Adipose tissue (tissue), 3 donors: ENCODE measurements around the gene GNA12. TPM values are rescaled to one million over a fixed set of nuclear protein-coding genes. Genes with fewer than 3 reads are reported as not detected.
"Not testable (repeated sequence)": the region's sequence is repeated elsewhere in the genome, so short reads cannot be mapped to it uniquely, and the experiment has no call there.

Source experiments
- H3K27ac ChIP-seq: one replicate; pipeline ENCODE4 v1.5.1; 2013; ENCODE audit warnings: low read depth, low read length
- WGBS, 3 donors: extraction: QIAGEN DNeasy Blood & Tissue Kit; methylation state at CpG; one replicate each; pipeline ENCODE4 v1.1.7; 2013; 5-methylcytosine and 5-hydroxymethylcytosine counted together
- polyA plus RNA-seq, 3 donors: library from polyadenylated mRNA; stranded (reverse); fragments of 200-250 nt; gene quantifications; one replicate each; pipeline ENCODE4 v1.2.3, GENCODE V29; 2013
- donor health status: healthy with polysubstance abuse.
- donor health status: Bipolar disorder and iron deficiency.
- donor health status: healthy.

Gene GNA12
- polyA plus RNA-seq, 3 donors = 14.8 to 42.6 (median 39.9) TPM

DNA sequence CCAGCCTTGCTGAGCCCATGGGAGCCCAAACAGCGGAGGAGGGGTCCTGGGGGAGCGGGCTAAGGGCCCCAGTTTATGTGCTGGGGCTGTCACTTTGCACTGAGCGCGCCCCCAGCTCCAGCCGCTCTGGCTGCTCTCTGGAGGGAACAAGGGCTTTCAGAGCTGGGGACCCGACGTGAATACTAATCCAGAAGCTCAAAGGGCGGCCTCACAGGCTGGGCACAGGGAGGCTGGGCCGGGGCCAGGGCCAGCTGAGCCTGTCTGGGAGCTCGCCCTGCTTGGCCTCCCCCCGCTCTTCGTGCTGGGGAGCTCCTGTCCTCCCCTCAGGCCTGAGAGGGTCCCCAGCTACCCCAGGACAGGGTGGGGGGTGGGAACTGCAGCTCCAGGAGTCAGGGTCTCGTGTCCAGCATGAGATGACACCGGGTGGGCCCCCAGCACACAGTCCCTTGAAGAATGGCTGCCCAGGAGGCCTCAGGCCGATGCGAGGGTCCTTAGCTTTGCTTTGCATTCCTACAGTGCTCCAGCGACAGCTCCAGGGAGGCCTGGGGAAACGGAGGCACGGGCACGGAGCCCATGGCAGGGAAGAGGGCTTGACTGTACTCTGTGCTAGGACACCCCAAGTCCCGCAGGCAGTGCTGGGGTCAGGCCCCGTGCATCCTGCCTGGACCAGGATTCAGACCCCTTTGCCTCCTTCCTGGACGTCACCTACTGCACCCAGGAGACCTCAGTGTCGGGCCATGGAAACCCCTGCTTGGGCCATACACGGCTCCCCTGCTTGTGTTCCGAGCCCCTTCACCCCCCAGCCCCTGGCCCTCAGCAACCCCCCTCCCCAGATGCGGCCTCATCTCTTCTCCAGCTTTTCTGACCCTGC is 161.9 kb downstream of the GNA12 start:
- WGBS, 3 donors = 82 to 91% (median 87%) methylated on average over 25 to 27 of the region's 27 CpGs
- no peak overlapping the region for H3K27ac ChIP-seq

DNA sequence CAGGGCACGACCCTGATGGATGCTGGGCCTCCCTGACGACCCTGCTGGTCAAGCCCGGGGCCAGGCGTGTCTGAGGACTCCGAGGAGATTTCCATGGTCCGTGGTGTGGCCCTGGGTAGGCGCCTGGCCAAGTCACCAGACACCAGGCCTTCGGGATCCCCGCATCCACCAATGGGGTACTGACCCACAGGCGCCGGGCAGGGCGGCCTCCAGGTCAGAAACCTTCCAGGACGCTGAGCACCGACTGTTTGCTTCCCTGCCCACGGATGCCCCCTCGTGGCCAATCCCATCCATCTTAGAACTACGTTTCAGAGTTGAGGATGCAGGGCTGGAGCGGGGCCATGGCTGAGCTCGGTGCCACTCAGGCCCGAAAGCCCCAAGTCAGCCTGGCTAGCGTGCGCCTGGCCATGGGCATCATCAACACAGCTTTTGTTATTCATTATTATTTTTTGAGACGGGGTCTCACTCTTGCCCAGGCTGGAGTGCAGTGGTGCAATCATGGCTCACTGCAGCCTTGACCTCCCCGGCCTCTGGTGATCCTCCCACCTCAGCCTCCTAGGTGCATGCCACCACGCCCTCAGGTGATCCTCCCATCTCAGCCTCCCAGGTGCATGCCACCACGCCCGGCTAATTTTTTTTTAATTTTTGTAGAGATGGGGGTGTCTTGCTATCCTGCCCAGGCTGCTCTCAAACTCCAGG is 163.2 kb downstream of the GNA12 start:
- no peak overlapping the region for H3K27ac ChIP-seq
- WGBS, 3 donors = 36 to 44% (median 40%) methylated on average over 27 of the region's 27 CpGs

DNA sequence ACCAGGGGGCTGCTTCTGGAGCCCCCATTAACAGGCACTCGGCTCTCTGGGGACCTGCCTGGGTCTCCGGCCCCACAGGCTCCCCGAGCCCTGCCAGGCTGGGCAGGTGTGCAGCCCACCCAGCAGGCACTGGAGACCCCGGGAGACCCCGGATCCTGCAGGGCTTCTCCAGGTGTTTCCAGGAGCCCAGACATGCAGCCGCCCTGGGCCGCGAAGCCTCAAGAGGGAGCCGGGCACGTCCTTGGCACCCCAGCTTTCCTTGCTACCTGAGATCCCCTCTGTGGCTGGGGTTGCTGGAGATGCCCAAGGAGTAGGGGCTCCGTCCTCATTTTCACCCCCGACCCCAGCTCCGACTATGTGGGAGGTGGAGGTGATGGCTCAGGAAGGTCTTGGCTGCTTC is 163.9 kb downstream of the GNA12 start:
- no peak overlapping the region for H3K27ac ChIP-seq
- 80 to 87% (median 85%) methylated on average over 13 of the region's 13 CpGs for WGBS, 3 donors

DNA sequence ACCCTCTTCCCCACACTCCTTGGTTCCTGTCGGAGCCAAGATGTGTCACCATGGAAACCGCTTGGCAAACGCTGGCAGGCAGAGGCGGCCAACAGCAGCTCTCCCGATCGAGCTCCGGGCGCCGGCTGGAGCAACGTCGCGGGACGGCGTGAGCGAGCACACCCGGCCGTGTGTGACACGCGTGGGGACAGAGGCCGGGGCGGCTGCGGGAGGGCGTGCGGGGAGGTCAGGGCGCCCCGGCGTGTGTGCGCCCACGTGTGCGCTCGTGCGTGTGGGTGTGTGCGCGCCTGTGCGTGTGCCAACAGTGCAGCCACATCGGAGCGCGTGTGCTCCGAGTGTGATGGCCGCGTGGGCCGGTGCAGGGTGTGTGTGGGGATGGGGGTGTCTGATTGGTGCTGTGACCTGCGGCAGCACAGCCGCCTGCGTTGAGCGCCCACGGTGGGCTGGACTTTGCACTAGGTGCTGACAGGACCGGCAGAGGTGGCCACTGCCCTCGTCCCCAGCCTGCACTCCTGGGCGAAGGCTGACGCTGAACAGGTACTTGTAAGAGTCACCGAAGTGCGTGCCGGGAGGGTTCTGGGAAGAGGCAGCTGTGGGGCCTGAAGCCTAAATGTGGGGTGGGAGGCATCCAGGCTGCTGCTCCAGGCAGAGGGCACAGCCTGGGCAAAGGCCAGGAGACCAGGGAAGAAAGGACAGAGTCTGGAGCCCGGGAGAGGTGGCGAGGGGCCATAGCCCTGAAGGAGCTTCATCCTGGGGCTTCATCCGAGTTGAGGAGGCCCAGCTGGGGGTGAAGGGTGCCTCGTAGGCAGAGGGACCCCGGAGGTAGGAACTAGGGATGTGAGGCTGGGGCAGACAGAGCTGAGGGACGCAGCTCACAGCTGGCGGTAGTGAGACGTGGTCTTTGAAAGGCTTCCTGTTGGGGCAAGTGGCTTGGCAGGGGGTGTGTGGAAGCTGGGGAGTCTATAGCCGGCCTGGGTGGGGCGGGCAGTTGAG is 164.7 kb downstream of the GNA12 start:
- not testable (repeated sequence) for H3K27ac ChIP-seq
- 59 to 75% (median 62%) methylated on average over 37 to 64 of the region's 64 CpGs for WGBS, 3 donors

DNA sequence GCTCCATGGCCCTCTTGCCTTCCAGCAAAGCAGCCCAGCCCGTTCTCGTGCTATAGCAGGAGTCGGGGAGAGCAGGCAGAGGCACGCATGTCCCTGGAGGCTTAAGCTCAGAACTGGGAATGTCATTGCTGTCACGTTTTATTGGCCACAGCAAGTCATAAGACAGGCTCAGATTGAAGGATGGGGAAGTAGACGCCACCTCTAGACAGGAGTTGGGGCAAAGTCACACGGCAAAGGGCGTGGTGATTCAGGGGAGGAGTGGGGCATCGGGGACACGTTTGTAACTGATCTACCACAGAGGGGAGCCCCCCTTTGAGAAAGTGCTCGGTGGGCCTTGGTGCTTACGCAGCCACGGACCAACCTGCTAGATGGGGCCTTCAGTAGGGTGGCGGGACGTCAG is 165.7 kb downstream of the GNA12 start:
- H3K27ac ChIP-seq = not testable (repeated sequence)
- WGBS, 3 donors = 77 to 85% (median 79%) methylated on average over 12 to 15 of the region's 15 CpGs

Other genes starting within 250 kb of the GNA12 start
- 10 to 100 TPM in 2 of 3 donors, 1 to 10 TPM in 1; 7.2 to 49.8 (median 26.4) TPM for gene TTYH3, start 212.3 kb downstream of the GNA12 start, polyA plus RNA-seq
- gene AMZ1, start 156.1 kb downstream of the GNA12 start, polyA plus RNA-seq = under 1 TPM in 2 of 3 donors, not detected in 1; 0.01 to 0.06 TPM
- under 1 TPM; 0.74 to 0.85 (median 0.79) TPM for gene CARD11, start 199.6 kb upstream of the GNA12 start, polyA plus RNA-seq